H7 (cell line): Measurements from ENCODE around the gene CBY1. TPM values are rescaled to one million over a fixed set of nuclear protein-coding genes. Genes with fewer than 3 reads are reported as not detected.

Experiments
- DNase-seq: peaks from one replicate; pipeline ENCODE4 v3.0.0; 2012
- H3K27me3 ChIP-seq: 2 replicates; pipeline ENCODE4 v1.6.0; 2011; ENCODE audit warnings: mild to moderate bottlenecking, low read length; ENCODE audit not compliant: control insufficient read depth, insufficient read depth
- H3K36me3 ChIP-seq: replicated peaks from 2 replicates; pipeline ENCODE4 v1.5.1; 2011; ENCODE audit warnings: low read length; ENCODE audit not compliant: control insufficient read depth, insufficient read depth
- H3K4me3 ChIP-seq: 2 replicates; pipeline ENCODE4 v1.5.1; 2011; ENCODE audit warnings: low read depth, mild to moderate bottlenecking, control low read depth, low read length, moderate library complexity; ENCODE audit not compliant: insufficient read depth
- total RNA-seq: library from RNA; depleted of rRNA; stranded (reverse); fragments of >200 nt; shearing (Covaris generic); gene quantifications from 2 replicates; pipeline ENCODE4 v1.2.3, GENCODE V29; 2014; rRNA removed

The CBY1 gene
- total RNA-seq, 1 experiment from 2014 or later: 21.1 TPM

GRCh38 chr22:38716826-38717225 lies 60.4 kb downstream of the CBY1 start:
- peaks cover 22% of the 10 kb centered on the region for H3K36me3 ChIP-seq
- no peak overlapping the region for H3K4me3 ChIP-seq

GRCh38 chr22:38717244-38717643 lies 60.8 kb downstream of the CBY1 start:
- no peak for DNase-seq
- Histone ChIP-seq H3K4me3 (no peak overlapping the region), H3K27me3 (no peaks in the 10 kb centered on the region), H3K36me3 (peaks cover 23% of the 10 kb centered on the region)

More at GRCh38 chr22:38716826-38717225, 60.4 kb downstream of the CBY1 start:
- H3K27me3 ChIP-seq: no peaks in the 10 kb centered on the region
- DNase-seq: no peak

DNA sequence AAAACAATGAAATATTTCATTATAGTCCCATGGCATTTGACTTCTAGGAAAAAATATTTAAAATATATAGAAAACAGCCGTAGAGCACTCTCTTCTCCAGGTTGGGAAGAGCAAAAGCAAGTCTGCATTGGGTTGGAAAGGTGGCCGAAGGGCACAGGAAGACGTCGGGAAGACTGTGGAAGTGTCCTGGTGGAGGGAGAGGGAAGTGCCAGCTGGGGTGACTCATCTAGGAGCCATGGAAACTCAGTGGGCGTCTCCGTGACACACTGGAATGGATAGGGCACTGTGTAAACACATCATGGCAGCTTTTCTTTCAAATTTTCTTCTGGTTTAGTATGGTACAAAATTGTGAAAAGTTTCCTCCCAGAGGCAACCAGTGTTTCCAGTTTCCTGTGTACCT lies 62.0 kb downstream of the CBY1 start:
- H3K36me3 ChIP-seq: peaks cover 33% of the 10 kb centered on the region
- no peaks in the 10 kb centered on the region for H3K27me3 ChIP-seq
- H3K4me3 ChIP-seq: no peak overlapping the region
- peak; percentile 79 for DNase-seq

GRCh38 chr22:38719196-38719595 lies 62.8 kb downstream of the CBY1 start:
- no peak overlapping the region for H3K4me3 ChIP-seq
- no peaks in the 10 kb centered on the region for H3K27me3 ChIP-seq
- peaks cover 37% of the 10 kb centered on the region for H3K36me3 ChIP-seq
- no peak for DNase-seq

DNA sequence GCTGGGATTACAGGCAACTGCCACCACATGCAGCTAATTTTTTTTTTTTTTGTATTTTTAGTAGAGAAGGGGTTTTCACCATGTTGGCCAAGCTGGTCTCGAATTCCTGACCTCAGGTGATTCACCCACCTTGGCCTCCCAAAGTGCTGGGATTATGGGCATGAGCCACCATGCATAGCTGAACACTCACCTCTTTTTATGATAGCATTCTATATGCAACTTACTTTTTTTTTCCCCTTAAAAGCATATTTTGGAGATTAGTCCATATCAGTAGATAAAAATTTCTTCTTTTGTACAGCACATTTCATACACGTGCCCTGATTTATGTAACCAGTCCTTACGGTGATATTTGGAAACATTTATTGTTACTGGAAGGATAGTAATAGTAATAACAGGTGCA lies 63.9 kb downstream of the CBY1 start:
- DNase-seq: no peak
- Histone ChIP-seq H3K36me3 (peaks cover 48% of the 10 kb centered on the region), H3K27me3 (no peaks in the 10 kb centered on the region), H3K4me3 (no peak overlapping the region)

GRCh38 chr22:38721551-38721950 lies 65.1 kb downstream of the CBY1 start:
- Histone ChIP-seq H3K4me3 (no peak overlapping the region), H3K36me3 (peaks cover 55% of the 10 kb centered on the region), H3K27me3 (no peaks in the 10 kb centered on the region)
- no peak for DNase-seq

Other genes with a start within 250 kb of the CBY1 start
- gene KCNJ4, start 201.4 kb upstream of the CBY1 start, total RNA-seq: 3.4 and 5.9 TPM in 2 replicates
- gene KDELR3, start 188.5 kb upstream of the CBY1 start, total RNA-seq: 4.5 and 8.2 TPM in 2 replicates
- 257 and 288 TPM in 2 replicates for gene DDX17, start 150.3 kb upstream of the CBY1 start, total RNA-seq
- 9.8 and 20.4 TPM in 2 replicates for gene DMC1, start 86.5 kb upstream of the CBY1 start, total RNA-seq
- 1.2 and 3.8 TPM in 2 replicates for gene FAM227A, start 246 bp upstream of the CBY1 start, total RNA-seq
- 70.8 and 79.3 TPM in 2 replicates for gene TOMM22, start 25.3 kb downstream of the CBY1 start, total RNA-seq
- 33.8 and 34.2 TPM in 2 replicates for gene JOSD1, start 44.3 kb downstream of the CBY1 start, total RNA-seq
- 71.4 and 92.1 TPM in 2 replicates for gene GTPBP1, start 49.3 kb downstream of the CBY1 start, total RNA-seq
- gene SUN2, start 99.4 kb downstream of the CBY1 start, total RNA-seq: 31.8 and 33.4 TPM in 2 replicates
- gene DNAL4, start 137.5 kb downstream of the CBY1 start, total RNA-seq: 19.0 and 26.8 TPM in 2 replicates
- 3.6 and 3.7 TPM in 2 replicates for gene NPTXR, start 187.4 kb downstream of the CBY1 start, total RNA-seq
- 18.3 and 19.2 TPM in 2 replicates for gene CBX6, start 215.6 kb downstream of the CBY1 start, total RNA-seq